Measurements from ENCODE around the gene INAFM2. TPM values are rescaled to one million over a fixed set of nuclear protein-coding genes. Genes with fewer than 3 reads are reported as not detected.

Gene INAFM2
- total and polyA plus RNA-seq, 2 donors (not counting 3 experiments of a cell fraction or from before 2014, with no cell fraction given), result 10.4 to 24.1 TPM

GRCh38 chr15:40310001-40310959 is 13.2 kb upstream of the INAFM2 start:
- ChIA-PET CTCF (interaction anchor here (0.6 to 15.0 kb wide), 29 partner anchors 9 to 362 kb away, joined by 3 to 403 read pairs (median 5); partner anchors contain the start of genes ANKRD63, BMF, CCDC9B and DISP2), POLR2A (no interaction called here)
- no TSS peak for BruUV-seq (replicated peaks)
- intact Hi-C loops (cut with micrococcal nuclease), result loop anchor here (1.0 kb wide), 1 partner anchor 31 kb away; no protein-coding TSS in a partner anchor
- Histone ChIP-seq H3K9ac (replicated peaks; ENCODE audit: extremely low read depth, insufficient read depth, low read length) (no peak overlapping the region), H3K4me1 (ENCODE audit: control insufficient read depth, extremely low read depth, insufficient read depth, low read length) (peaks cover 19% of the 10 kb centered on the region), H3K79me2 (ENCODE audit: control insufficient read depth, insufficient read depth, low read length) (no peaks in the 10 kb centered on the region), H2AFZ (ENCODE audit: low read depth, low read length) (no peak overlapping the region), H3K27me3 (ENCODE audit: control insufficient read depth in 2 of 2, insufficient read depth in 2 of 2, low read length in 2 of 2) (no peaks in the 10 kb centered on the region), H3K9me3 (replicated peaks; ENCODE audit: control insufficient read depth, insufficient read depth, low read length) (no peaks in the 10 kb centered on the region), H3K4me2 (ENCODE audit: insufficient read depth, low read length) (no peak overlapping the region), H3K9me1 (replicated peaks; ENCODE audit: control insufficient read depth, extremely low read depth, insufficient read depth, low read length) (no peaks in the 10 kb centered on the region), H3K4me3 (replicated peaks in 1 of 3; ENCODE audit: insufficient read depth in 1 of 3, low read depth in 1 of 3, low read length in 3 of 3) (no peak overlapping the region), H4K20me1 (replicated peaks; ENCODE audit: control insufficient read depth, extremely low read depth, insufficient read depth, low read length) (no peaks in the 10 kb centered on the region), H3K27ac (ENCODE audit: insufficient read depth, low read depth, low read length) (no peak overlapping the region), H3K36me3 (ENCODE audit: control insufficient read depth in 2 of 2, extremely low read depth in 1 of 2, insufficient read depth in 2 of 2, low read length in 2 of 2) (no peaks in the 10 kb centered on the region)
- dilution Hi-C loops (cut with MboI; ENCODE audit: extremely low pct_ligation_motif_present, low sequenced_read_pairs), result no loop called here
- FAIRE-seq (peak; percentile 67), DNase-seq (ENCODE audit: low read depth, low spot score) (peak; percentile 55)
- TF ChIP-seq CTCF (IDR thresholded peaks at IDR 0.05; ENCODE audit: extremely low read depth in 1 of 2, insufficient read depth in 1 of 2, low read depth in 1 of 2, low read length in 2 of 2) (peak; percentile 81 to 88), POLR2A (IDR thresholded peaks at IDR 0.05; ENCODE audit: low read depth, low read length) (no peak)

- no peaks in the 10 kb centered on the region for H3K79me2 ChIP-seq (ENCODE audit: control insufficient read depth, insufficient read depth, low read length)
- dilution Hi-C loops (cut with MboI; ENCODE audit: extremely low pct_ligation_motif_present, low sequenced_read_pairs) (no loop called here), intact Hi-C loops (cut with micrococcal nuclease) (loop anchor here (1.0 kb wide), 1 partner anchor 32 kb away; no protein-coding TSS in a partner anchor)
- H3K27ac ChIP-seq (ENCODE audit: insufficient read depth, low read depth, low read length), result no peak overlapping the region
- POLR2A ChIA-PET, result no interaction called here
- TF ChIP-seq POLR2A (IDR thresholded peaks at IDR 0.05; ENCODE audit: low read depth, low read length) (no peak), POLR2AphosphoS5 (IDR thresholded peaks at IDR 0.05; ENCODE audit: insufficient read depth, low read depth, low read length) (no peak), FOS (IDR thresholded peaks at IDR 0.05; ENCODE audit: borderline replicate concordance, insufficient read depth, low read length) (no peak), JUN (IDR thresholded peaks at IDR 0.05; ENCODE audit: borderline replicate concordance, insufficient read depth, insufficient read length, low read depth) (no peak)
- peaks cover 24% of the 10 kb centered on the region for H3K4me1 ChIP-seq (ENCODE audit: control insufficient read depth, extremely low read depth, insufficient read depth, low read length)
- no peaks in the 10 kb centered on the region for H4K20me1 ChIP-seq (replicated peaks; ENCODE audit: control insufficient read depth, extremely low read depth, insufficient read depth, low read length)
- H3K4me2 ChIP-seq (ENCODE audit: insufficient read depth, low read length), result no peak overlapping the region
- no peak overlapping the region for H3K4me3 ChIP-seq (replicated peaks in 1 of 3; ENCODE audit: insufficient read depth in 1 of 3, low read depth in 1 of 3, low read length in 3 of 3)
- H3K36me3 ChIP-seq (ENCODE audit: control insufficient read depth in 2 of 2, extremely low read depth in 1 of 2, insufficient read depth in 2 of 2, low read length in 2 of 2), result no peaks in the 10 kb centered on the region
- no peaks in the 10 kb centered on the region for H3K27me3 ChIP-seq (ENCODE audit: control insufficient read depth in 2 of 2, insufficient read depth in 2 of 2, low read length in 2 of 2)
- no peaks in the 10 kb centered on the region for H3K9me1 ChIP-seq (replicated peaks; ENCODE audit: control insufficient read depth, extremely low read depth, insufficient read depth, low read length)
- FAIRE-seq (no peak), DNase-seq (ENCODE audit: low read depth, low spot score) (no peak)
- no peaks in the 10 kb centered on the region for H3K9me3 ChIP-seq (replicated peaks; ENCODE audit: control insufficient read depth, insufficient read depth, low read length)
- no TSS peak for BruUV-seq (replicated peaks)
- no peak overlapping the region for H2AFZ ChIP-seq (ENCODE audit: low read depth, low read length)
- CTCF ChIA-PET, result interaction anchor here (0.7 to 15.0 kb wide), 14 partner anchors 8 to 111 kb away, joined by 3 to 403 read pairs (median 6); partner anchors contain the start of genes ANKRD63 and CCDC9B
- H3K9ac ChIP-seq (replicated peaks; ENCODE audit: extremely low read depth, insufficient read depth, low read length), result no peak overlapping the region
Observed at GRCh38 chr15:40310993-40311392, 12.5 kb upstream of the INAFM2 start.
